ENCODE data around the gene UNC5B.

The UNC5B gene

DNA sequence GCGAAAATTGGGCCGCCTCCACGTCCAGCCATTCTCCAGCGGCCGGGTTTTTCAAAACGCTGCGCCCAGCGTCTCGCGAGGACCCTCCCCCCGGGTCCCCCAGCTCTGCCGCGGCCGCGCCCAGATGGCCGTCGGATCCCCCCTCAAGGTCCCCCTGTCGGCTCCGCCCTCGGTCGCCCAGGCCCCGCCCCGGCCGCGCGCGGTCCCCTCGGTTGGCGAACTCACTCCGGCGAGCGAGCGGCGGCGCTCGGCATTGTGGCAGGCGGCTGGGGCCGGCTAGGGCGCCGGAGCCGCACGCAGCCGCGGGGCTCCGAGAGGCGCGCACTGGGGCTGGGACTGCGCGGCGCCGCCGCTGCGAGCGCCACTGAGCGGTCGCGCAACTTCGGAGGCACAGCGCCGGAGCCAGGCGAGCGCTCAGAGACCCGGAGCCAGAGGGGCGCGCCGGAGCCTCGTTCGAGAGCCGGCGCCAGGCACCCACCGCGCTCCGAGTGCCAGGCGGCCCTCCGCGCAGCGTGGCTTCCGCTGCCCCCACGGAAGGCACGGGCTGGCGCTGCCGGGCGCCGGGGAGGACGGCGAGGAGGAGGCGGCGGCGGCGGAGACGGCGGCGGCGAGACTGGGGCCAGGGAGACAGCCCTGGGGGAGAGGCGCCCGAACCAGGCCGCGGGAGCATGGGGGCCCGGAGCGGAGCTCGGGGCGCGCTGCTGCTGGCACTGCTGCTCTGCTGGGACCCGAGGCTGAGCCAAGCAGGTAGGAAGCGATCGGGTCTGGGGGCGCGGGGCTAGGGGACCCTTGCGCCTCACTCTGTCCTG, at the start of gene UNC5B:
TSS of gene UNC5B (plus strand) at position 253 of the 809 bp plus-strand sequence. CDS start at position 669, 416 bp downstream.
- DNase-seq (ENCODE audit: extremely low spot score, insufficient read length, low read depth) = no peak
- FAIRE-seq = no peak

DNA sequence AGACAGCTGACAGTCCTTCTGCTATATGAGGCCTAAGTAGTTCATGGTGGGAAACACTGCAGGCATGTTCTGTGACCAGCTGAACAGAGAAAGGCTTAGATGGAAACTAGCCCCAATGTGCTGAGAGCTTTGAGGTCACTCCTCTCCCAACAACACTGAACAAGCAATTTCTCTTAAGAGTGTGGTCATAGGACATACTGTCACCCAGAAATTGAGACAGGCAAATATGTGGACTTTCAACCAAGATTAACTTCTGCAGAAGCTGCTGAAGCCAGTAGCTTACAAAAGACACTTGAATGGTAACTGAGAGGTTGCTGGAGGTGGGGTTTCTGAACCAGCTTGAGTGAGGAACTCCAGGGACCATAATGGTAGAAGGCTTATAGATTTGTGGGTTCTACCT, 38.9 kb upstream of the UNC5B start:
- DNase-seq (ENCODE audit: extremely low spot score, insufficient read length, low read depth) = no peak
- no peak for FAIRE-seq

DNA sequence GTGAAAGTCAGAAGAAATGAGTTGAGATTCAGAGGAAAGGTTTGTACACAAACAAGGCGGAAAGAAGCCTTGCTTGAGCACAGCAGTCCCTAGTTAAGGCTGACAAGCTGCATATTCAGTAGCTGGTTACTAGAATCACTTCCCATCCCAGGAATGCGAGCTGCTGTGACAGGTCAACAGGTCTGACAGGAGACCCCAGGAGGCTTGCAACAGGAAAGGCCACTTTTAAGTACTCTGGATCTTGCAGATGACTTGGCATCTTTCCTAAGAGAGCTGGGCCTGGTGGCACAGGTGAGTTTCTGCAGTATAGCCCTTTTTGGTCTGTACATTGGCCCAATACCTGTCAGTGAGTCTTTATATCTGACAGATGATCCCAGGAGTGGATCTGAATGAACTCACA, 35.7 kb upstream of the UNC5B start:
- FAIRE-seq (no peak), DNase-seq (ENCODE audit: extremely low spot score, insufficient read length, low read depth) (no peak)

DNA sequence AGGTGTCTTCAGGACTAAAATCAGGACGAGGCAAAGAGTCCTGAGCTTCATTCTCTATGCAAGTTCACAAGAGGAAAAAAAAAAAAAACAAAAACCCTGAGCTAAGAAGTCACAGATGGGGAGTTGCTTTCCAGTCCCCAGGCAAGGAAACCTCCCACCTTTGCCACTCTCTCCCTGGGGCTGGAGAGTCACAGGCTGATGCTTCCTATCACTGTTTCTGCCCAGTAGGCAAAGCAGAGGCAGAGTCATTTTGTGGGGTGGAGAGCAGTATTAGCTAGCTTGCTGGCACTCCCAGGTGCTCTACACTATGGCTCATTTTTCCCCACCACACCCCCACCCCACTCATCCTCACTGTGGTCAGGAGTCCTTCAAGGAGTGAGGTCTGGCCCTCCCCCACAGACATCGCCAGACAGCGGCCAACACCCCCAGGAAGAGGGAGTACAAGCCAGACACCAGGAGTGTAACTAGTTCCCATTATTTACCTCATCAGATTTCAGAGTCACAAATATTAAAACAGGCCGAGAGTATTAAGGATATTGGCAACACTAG, 34.6 kb upstream of the UNC5B start:
- no peak for FAIRE-seq
- no peak for DNase-seq (ENCODE audit: extremely low spot score, insufficient read length, low read depth)

DNA sequence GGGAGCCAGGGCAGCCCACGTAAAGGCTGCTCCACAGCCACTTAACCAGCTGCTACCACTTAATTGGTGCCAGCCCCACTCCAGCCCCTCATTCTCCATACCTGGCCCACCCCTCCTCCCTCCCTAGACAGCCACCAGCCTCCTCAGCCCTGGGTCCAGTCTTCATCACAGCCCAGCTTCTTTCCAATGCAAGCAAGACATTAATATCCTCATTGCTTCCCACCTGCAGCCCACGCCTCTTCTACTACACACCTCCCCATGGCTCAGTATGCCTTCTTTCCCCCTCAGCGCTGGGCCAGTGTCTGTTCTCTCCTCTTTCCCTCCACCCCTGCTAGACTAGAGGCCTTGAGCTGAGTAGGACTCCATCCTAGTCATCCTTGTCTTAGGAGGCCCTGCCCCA, 33.5 kb upstream of the UNC5B start:
- DNase-seq (ENCODE audit: extremely low spot score, insufficient read length, low read depth) (no peak), FAIRE-seq (no peak)

DNA sequence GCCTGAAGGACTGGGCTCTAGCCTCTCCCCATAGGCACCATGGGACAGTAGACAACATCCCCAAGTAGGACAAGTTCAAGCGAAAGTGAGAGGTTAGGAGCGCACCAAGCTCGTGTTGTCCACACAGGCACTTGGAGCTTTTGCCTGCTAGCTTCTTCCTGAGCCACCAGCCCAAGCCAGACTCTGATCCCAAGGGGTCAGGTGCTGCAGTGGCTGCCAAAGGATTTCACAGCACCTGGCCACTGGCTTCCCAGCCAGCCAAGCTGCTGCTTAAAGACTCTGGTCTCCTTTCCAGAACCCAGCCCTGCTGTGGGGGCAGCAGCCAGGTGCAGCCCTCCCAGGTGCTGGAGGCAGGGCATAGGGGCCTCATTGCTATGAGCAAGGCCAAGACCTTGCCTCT, 33.0 kb upstream of the UNC5B start:
- DNase-seq (ENCODE audit: extremely low spot score, insufficient read length, low read depth) = no peak
- FAIRE-seq = no peak

DNA sequence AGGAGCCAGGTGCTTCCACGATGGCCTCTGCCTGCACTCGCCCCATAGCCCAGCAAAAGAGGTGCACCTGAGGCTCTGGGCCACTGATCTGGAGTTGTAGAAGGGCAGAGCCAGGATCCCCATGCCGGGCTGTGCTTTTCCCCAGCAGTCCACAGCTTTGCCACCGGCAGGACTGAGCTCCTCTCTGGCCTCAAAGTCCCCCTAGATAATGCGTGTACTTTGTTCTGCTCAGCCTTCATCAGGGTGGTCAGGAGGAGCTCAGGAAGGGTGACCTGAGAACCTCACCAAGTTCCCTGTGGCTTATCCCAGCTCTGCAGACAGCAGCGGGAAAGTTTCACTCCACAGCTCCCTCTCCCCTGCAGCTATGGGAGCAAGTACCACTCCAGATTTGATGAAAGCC, 27.9 kb upstream of the UNC5B start:
- DNase-seq (ENCODE audit: extremely low spot score, insufficient read length, low read depth) (no peak), FAIRE-seq (no peak)

DNA sequence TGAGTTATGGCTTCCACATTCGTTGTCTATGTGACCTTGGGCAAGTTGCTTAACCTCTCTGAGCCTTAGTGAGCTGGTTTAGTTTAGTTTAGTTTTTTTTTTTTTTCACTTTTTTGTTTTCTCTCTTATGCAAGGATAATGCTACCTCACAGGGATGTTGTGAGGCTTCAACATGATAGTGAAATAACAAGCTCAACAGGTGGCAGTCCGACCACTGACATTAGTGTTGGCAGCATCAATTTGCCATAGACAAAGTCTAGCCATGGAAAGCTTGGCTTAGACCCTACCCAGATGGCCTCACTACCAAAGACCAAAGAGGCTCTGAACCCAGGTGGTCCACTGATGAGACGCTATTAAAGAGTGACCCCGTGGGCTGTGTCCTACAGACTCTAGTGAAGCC, 27.2 kb upstream of the UNC5B start:
- DNase-seq (ENCODE audit: extremely low spot score, insufficient read length, low read depth) = no peak
- no peak for FAIRE-seq

DNA sequence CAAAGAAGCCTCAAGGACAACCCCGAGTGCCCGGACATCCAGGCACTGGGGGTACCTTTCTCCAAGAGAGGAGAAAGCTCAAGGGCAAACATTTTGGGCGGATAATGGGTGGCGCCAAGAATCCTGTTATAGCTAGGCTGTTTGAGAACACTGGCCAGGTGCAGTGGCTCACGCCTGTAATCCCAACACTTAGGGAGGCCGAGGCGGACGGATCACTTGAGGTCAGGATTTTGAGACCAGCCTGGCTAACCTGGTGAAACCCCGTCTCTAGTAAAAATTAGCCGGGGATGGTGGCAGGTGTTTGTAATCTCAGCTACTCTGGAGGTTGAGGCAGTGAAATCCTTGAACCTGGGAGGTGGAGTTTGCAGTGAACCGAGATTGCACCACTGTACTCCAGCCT, 25.2 kb upstream of the UNC5B start:
- FAIRE-seq = no peak

DNA sequence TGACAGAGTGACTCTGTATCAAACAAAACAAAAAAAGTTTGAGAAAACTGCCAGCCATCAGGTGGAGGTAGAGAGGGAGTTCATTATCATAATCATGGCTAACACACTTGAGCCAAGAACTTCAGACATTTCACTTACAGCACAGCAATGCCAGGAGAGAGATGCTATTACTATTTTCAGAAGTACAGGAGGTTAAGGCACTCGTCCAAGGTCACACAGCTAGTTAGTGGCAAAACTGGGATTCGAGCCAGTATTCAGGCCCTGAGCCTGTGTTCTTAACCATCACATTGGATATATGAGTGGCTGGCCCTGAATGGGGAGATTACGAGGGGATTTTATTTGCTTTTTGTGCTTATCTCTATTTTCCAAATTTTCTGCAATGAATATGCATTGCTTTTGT, 24.8 kb upstream of the UNC5B start:
- FAIRE-seq = no peak
- DNase-seq (ENCODE audit: extremely low spot score, insufficient read length, low read depth) = no peak

More for the DNA sequence above, 25.2 kb upstream of the UNC5B start:
- no peak for DNase-seq (ENCODE audit: extremely low spot score, insufficient read length, low read depth)

DNA sequence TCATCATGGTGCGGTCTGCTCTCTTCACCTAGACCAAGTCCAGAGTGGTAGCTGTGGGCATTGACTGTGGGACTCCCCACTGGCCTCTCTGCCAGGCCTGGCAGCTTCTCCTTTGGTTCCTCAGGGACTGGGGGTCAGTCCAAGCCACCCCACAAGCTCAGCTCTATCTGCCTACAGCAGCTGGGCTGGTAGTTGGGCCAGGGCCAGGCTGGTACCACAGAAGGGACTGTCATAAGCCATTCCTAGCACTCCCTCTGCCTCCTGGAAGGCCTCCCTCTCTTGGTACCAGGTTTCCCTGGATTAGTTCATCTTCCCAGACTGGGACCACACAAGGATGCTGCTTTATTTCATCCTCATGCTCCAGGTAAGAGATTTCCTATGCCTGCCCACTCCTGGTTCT, 24.2 kb upstream of the UNC5B start:
- FAIRE-seq = no peak
- no peak for DNase-seq (ENCODE audit: extremely low spot score, insufficient read length, low read depth)

DNA sequence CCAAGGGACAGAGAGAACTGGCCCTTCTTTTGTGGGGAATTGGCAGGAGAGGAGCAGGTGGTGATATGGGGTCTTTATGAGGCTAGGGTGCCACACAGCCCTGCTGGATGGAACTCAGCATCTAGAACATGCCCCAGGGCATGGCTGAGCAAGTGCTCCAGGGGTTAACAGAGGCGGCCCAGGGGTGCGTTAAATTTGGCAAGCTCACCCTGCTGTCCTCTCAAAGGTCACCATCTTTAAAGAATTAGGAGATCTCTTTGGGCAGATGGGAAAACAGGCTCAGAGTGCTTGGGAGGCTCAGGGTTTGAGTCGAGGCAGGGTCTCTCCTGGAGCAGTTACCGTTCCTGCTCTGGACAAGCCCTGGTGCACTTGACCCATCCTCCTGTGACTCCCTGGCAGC, 21.4 kb upstream of the UNC5B start:
- DNase-seq (ENCODE audit: extremely low spot score, insufficient read length, low read depth) (no peak), FAIRE-seq (no peak)

DNA sequence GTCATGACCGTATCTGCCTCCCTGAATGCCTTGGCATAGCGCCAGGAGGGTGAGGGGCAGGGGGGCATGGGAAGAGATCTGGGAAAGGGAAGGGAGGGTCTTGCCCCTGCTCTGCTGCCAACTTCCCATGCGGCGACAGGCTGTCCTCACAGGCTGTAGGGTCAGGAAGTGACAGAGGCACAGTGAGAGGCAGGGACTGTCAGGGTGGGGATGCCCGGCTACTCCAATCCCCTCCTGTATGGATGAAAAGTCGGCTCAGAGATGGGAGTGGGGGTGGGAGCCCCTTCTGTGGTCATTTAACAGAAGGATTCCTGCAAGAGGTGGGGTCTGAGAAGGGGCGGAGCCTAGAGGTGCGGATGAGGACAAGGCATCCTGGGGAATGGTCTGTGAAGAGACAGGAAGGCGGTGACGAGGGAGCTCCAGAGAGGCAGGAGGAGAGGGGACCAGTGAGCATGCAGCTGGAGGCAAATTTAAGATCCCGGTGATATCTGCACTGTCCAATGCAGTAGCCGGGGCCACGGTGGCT, 20.8 kb upstream of the UNC5B start:
- DNase-seq (ENCODE audit: extremely low spot score, insufficient read length, low read depth) = no peak

DNA sequence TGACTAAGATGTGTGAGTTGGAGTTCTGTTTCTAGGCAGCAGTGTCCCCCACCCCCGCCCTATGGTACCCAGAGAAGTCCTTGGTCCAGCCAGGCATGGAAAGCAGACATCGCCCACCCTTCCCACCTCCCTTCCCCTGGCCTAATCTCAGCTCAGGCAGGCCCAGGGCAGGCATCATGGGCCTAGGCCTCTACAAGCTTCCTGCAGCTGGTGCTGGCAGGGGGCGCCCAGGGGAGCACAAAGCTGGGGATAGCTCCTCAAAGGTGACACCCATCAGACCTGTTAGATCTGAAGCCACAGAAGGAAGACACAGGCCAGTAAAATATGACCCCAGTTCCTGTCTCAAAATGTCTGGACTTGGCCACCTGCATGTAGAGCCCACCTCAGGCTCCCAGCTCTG, 18.9 kb upstream of the UNC5B start:
- FAIRE-seq (no peak), DNase-seq (ENCODE audit: extremely low spot score, insufficient read length, low read depth) (no peak)

More for the DNA sequence above, 20.8 kb upstream of the UNC5B start:
- FAIRE-seq = no peak

DNA sequence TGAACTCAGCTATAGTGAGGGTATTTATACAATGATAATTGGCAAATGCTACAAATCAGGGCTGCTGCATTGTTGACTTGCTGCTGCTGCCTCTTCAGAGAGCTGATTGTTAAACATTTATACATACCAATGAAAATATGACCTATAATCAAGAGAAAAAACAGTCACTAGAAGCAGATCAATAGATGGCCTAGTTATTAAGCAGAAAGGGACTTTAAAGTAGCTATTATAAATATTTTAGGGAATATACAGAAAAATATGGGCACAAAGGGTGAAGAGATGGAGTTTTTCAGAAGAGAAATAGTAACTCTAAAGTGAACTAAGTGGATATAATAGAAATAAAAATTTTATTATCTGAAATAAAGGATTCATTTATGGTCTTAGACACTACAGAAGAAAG, 14.4 kb upstream of the UNC5B start:
- no peak for FAIRE-seq
- no peak for DNase-seq (ENCODE audit: extremely low spot score, insufficient read length, low read depth)

DNA sequence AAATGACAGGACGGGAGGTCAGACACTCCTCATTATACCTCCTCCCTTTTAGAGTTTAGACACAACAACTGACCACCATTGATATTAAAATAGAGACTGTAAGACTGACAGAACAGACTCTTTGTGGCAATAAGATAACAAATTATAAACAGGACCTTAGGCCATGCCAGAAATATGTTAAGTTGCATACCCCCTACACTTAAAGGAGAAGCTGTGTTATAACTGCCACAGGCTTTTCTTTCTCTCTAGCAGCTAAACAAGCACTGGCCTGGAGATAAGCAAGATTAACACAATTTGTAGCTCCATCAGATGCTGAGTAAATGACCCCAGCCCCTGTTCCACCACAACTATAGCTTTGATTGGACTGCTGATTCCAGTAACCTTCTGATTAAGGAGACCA, 10.5 kb upstream of the UNC5B start:
- FAIRE-seq = no peak
- no peak for DNase-seq (ENCODE audit: extremely low spot score, insufficient read length, low read depth)

DNA sequence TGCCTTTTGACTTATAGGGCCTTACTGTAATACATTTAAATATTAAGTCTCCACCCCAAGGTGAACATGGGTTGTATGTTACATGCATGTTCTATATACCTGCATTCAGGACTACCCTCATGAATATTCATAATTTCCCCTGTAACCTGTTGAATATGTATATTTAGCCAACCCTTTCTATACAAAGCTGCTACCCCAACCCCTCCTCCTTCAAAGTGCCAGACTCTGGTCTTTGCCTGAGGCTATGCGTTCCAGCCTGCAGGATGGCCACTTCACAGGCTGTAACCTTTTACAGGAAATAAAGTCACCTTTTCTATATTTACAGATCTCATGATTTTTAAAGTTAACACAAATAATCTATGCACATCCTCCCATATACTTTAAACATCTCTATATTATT, 10.1 kb upstream of the UNC5B start:
- FAIRE-seq (no peak), DNase-seq (ENCODE audit: extremely low spot score, insufficient read length, low read depth) (no peak)

DNA sequence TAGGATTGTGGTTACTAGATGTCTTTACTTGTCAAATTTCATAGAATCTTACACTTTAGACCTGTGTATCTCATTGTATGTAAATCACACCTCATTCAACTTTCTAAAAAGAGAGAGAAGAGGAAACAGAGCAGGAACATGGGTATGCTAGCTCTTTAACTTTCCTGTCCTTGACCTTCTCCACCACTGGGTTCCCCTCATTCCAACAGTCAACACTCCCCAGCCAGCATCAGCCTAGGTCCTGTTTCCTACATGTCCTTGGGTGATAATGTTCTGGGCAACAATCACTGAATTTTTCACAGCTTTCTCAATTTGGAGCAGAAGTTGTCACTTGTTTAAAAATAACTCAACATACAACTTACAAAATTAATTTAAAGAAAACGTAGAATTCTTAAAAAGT, 9.2 kb upstream of the UNC5B start:
- no peak for FAIRE-seq
- no peak for DNase-seq (ENCODE audit: extremely low spot score, insufficient read length, low read depth)

DNA sequence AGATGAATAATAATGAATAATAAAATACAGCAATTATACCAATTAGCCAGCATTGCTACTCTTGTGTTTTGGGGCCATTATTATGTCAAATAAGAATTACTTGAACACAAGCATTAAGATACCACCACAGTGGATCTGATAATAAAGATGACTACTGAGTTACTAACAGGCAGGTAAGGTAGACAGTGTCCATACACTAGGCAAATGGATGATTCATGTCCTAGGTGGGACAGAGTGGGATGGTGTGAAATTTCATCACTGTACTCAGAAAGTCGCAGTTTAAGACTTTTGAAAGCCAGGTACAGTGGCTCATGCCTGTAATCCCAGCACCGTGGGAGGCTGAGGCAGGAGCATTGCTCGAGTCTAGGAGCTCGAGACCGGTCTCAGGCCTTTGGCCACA, 8.7 kb upstream of the UNC5B start:
- DNase-seq (ENCODE audit: extremely low spot score, insufficient read length, low read depth) = no peak
- no peak for FAIRE-seq

DNA sequence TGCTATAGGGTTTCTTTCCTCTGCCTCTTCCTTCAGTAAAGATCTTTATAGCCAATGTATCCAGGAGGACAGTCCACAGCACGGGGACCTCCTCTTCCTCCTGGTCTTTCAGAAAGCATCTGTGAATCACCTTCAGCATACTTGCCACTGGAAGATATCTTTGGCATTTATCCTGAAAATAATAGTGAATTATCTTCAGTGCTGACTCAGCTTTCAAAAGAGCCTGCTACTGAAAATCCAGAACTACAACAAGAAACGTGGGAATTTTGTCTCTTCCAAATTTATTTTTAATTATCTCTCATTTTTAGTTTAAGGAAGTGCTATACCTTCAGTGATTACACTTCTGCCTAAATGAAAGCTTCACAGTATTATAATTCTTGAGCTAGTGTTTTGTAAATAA, 7.6 kb upstream of the UNC5B start:
- no peak for DNase-seq (ENCODE audit: extremely low spot score, insufficient read length, low read depth)
- FAIRE-seq = no peak

DNA sequence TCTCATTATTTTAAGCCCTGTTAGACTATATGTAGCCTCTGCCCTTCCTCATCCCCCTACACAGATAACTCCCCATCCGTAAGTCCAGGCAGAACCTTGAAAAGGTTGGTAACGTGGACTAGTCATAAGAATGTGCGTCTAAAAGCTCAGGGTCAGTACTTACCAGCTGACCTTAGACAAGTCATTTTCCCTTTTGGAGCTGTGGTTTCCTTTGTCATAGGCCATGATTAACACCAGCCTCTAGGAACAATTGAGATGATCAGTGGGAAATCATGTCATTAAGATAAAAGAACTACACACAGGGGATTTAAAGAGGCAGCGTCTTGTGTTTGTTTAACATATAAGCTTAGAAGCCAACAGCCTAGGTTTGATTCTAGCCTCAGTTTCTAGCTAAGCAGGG, 6.9 kb upstream of the UNC5B start:
- DNase-seq (ENCODE audit: extremely low spot score, insufficient read length, low read depth) = no peak
- no peak for FAIRE-seq

DNA sequence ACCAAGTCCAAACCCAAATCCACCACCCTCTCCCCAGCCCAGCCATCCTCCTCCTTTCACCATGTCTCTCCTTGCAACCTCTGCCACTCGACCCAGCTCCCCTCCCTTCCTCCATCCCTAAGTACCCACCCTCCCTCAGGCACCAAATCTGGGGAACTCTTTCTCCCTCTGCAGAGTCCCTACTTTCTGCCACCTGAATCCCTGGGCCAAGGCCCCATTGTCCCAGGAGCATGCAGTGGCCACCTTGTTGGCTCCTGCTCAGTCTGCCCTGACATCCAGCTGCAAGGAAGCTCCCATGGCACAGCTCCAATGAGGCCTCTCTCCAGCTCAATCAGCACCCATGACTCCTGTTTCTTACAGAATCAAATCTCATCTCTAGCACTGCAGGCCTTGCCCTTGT, 5.5 kb upstream of the UNC5B start:
- no peak for FAIRE-seq
- DNase-seq (ENCODE audit: extremely low spot score, insufficient read length, low read depth) = no peak
